T-helper 2 cell treated with Interferon-gamma antibody and Interleukin-4, amounts not matched to agents 5 μg/mL and 100 μg/mL, for 36 hours (primary cell): ENCODE results near the gene WWTR1.
A peak's percentile ranks its signal among the peaks of the same experiment; 100 is the strongest.

ENCODE experiments used
- DNase-seq: peaks from one replicate; pipeline ENCODE4 v3.0.0; 2021; ENCODE audit warnings: low spot score
- H3K27ac Mint-ChIP-seq: one replicate; pipeline ENCODE4 v1.8.0; 2021; ENCODE audit warnings: mild to moderate bottlenecking, mixed read lengths
- H3K27me3 Mint-ChIP-seq: one replicate; pipeline ENCODE4 v1.8.0; 2021; ENCODE audit warnings: low read depth, mixed read lengths
- H3K36me3 Mint-ChIP-seq: one replicate; pipeline ENCODE4 v1.8.0; 2021; ENCODE audit warnings: low read depth, mixed read lengths
- H3K4me1 Mint-ChIP-seq: one replicate; pipeline ENCODE4 v1.8.0; 2021; ENCODE audit warnings: low read depth, mixed read lengths
- H3K4me3 Mint-ChIP-seq: one replicate; pipeline ENCODE4 v1.8.0; 2022; ENCODE audit warnings: mild to moderate bottlenecking, moderate library complexity, mixed read lengths
- H3K9me3 Mint-ChIP-seq: one replicate; pipeline ENCODE4 v1.8.0; 2021; ENCODE audit warnings: mixed read lengths

Gene WWTR1

GRCh38 chr3:149657926-149658743, at the start of gene WWTR1:
Gene WWTR1, minus strand, starts transcription at chr3:149658025. Its CDS starts 719 bp downstream, at chr3:149657306.
- Mint-ChIP-seq H3K9me3 (no peaks in the 10 kb centered on the region), H3K36me3 (no peaks in the 10 kb centered on the region), H3K27ac (peak within 1 kb of the TSS; percentile 55), H3K27me3 (peaks cover 32% of the 10 kb centered on the region), H3K4me3 (peak within 1 kb of the TSS; percentile 91), H3K4me1 (peaks cover 9% of the 10 kb centered on the region)
- DNase-seq, result peak; percentile 60

GRCh38 chr3:149706905-149707304, 49.1 kb upstream of the WWTR1 start:
- Mint-ChIP-seq H3K4me1 (peaks cover 18% of the 10 kb centered on the region), H3K27ac (no peak overlapping the region), H3K27me3 (no peaks in the 10 kb centered on the region), H3K36me3 (peaks cover 2% of the 10 kb centered on the region), H3K9me3 (no peaks in the 10 kb centered on the region), H3K4me3 (no peak overlapping the region)
- no peak for DNase-seq

- no peak overlapping the region for H3K4me3 Mint-ChIP-seq
- peaks cover 2% of the 10 kb centered on the region for H3K36me3 Mint-ChIP-seq
- peaks cover 24% of the 10 kb centered on the region for H3K4me1 Mint-ChIP-seq
- no peak overlapping the region for H3K27ac Mint-ChIP-seq
- H3K27me3 Mint-ChIP-seq, result no peaks in the 10 kb centered on the region
- H3K9me3 Mint-ChIP-seq, result no peaks in the 10 kb centered on the region
- DNase-seq, result no peak
These were observed 47.6 kb upstream of the WWTR1 start for GRCh38 chr3:149705416-149705815.

- Mint-ChIP-seq H3K4me3 (no peak overlapping the region), H3K36me3 (peaks cover 4% of the 10 kb centered on the region), H3K27me3 (no peaks in the 10 kb centered on the region), H3K4me1 (peaks cover 24% of the 10 kb centered on the region), H3K9me3 (peaks cover 13% of the 10 kb centered on the region), H3K27ac (no peak overlapping the region)
- DNase-seq, result no peak
These were observed 45.6 kb upstream of the WWTR1 start for GRCh38 chr3:149703466-149703865.

- Mint-ChIP-seq H3K4me3 (no peak overlapping the region), H3K36me3 (peaks cover 4% of the 10 kb centered on the region), H3K27ac (peak overlapping the region; percentile 10), H3K4me1 (peaks cover 24% of the 10 kb centered on the region), H3K9me3 (peaks cover 19% of the 10 kb centered on the region), H3K27me3 (no peaks in the 10 kb centered on the region)
- peak; percentile 26 for DNase-seq
These were observed 45.0 kb upstream of the WWTR1 start for GRCh38 chr3:149702691-149703441.

GRCh38 chr3:149701977-149702350, 44.1 kb upstream of the WWTR1 start:
- Mint-ChIP-seq H3K9me3 (peaks cover 25% of the 10 kb centered on the region), H3K27me3 (no peaks in the 10 kb centered on the region), H3K27ac (peak overlapping the region; percentile 91), H3K36me3 (peaks cover 6% of the 10 kb centered on the region), H3K4me3 (peak overlapping the region; percentile 78), H3K4me1 (peaks cover 24% of the 10 kb centered on the region)
- peak; percentile 27 for DNase-seq

- Mint-ChIP-seq H3K36me3 (peaks cover 6% of the 10 kb centered on the region), H3K4me3 (peak overlapping the region; percentile 78), H3K27ac (peak overlapping the region; percentile 91), H3K9me3 (peaks cover 25% of the 10 kb centered on the region), H3K27me3 (no peaks in the 10 kb centered on the region), H3K4me1 (peaks cover 24% of the 10 kb centered on the region)
- DNase-seq, result peak; percentile 33
These were observed 43.6 kb upstream of the WWTR1 start for GRCh38 chr3:149701206-149701976.

GRCh38 chr3:149688122-149688757, 30.4 kb upstream of the WWTR1 start:
- peaks cover 12% of the 10 kb centered on the region for H3K27me3 Mint-ChIP-seq
- H3K9me3 Mint-ChIP-seq, result peaks cover 6% of the 10 kb centered on the region

GRCh38 chr3:149686996-149687395, 29.2 kb upstream of the WWTR1 start:
- Mint-ChIP-seq H3K27ac (no peak overlapping the region), H3K4me3 (no peak overlapping the region), H3K27me3 (peaks cover 13% of the 10 kb centered on the region), H3K9me3 (peaks cover 6% of the 10 kb centered on the region), H3K4me1 (no peaks in the 10 kb centered on the region), H3K36me3 (peaks cover 1% of the 10 kb centered on the region)
- DNase-seq, result no peak

More at GRCh38 chr3:149688122-149688757, 30.4 kb upstream of the WWTR1 start:
- Mint-ChIP-seq H3K27ac (no peak overlapping the region), H3K4me3 (no peak overlapping the region), H3K4me1 (no peaks in the 10 kb centered on the region), H3K36me3 (peaks cover 1% of the 10 kb centered on the region)
- DNase-seq, result no peak

- peaks cover 3% of the 10 kb centered on the region for H3K9me3 Mint-ChIP-seq
- H3K27me3 Mint-ChIP-seq, result peaks cover 8% of the 10 kb centered on the region
- no peak overlapping the region for H3K27ac Mint-ChIP-seq
- no peak for DNase-seq
- H3K36me3 Mint-ChIP-seq, result no peaks in the 10 kb centered on the region
- peaks cover 3% of the 10 kb centered on the region for H3K4me1 Mint-ChIP-seq
- H3K4me3 Mint-ChIP-seq, result no peak overlapping the region
These were observed 20.6 kb upstream of the WWTR1 start for GRCh38 chr3:149678351-149678950.

- Mint-ChIP-seq H3K27me3 (peaks cover 14% of the 10 kb centered on the region), H3K27ac (no peak overlapping the region), H3K36me3 (no peaks in the 10 kb centered on the region), H3K9me3 (peaks cover 3% of the 10 kb centered on the region), H3K4me1 (no peaks in the 10 kb centered on the region), H3K4me3 (no peak overlapping the region)
- no peak for DNase-seq
These were observed 15.6 kb upstream of the WWTR1 start for GRCh38 chr3:149673393-149673792.

GRCh38 chr3:149670742-149671492, 13.1 kb upstream of the WWTR1 start:
- Mint-ChIP-seq H3K9me3 (peaks cover 3% of the 10 kb centered on the region), H3K4me1 (no peaks in the 10 kb centered on the region), H3K4me3 (no peak overlapping the region), H3K27me3 (peaks cover 25% of the 10 kb centered on the region), H3K36me3 (no peaks in the 10 kb centered on the region), H3K27ac (no peak overlapping the region)
- no peak for DNase-seq
